Smooth muscle cell of the umbilical artery (primary cell): ENCODE measurements around the gene HBD. TPM values are rescaled to one million over a fixed set of nuclear protein-coding genes. Genes with fewer than 3 reads are reported as not detected.

Experiments
- total RNA-seq: library from RNA; depleted of rRNA; stranded (reverse); fragments of >200 nt; gene quantifications from 2 replicates; pipeline ENCODE4 v1.2.3, GENCODE V29; 2014

HBD gene
- not detected in 2 replicates for total RNA-seq

DNA sequence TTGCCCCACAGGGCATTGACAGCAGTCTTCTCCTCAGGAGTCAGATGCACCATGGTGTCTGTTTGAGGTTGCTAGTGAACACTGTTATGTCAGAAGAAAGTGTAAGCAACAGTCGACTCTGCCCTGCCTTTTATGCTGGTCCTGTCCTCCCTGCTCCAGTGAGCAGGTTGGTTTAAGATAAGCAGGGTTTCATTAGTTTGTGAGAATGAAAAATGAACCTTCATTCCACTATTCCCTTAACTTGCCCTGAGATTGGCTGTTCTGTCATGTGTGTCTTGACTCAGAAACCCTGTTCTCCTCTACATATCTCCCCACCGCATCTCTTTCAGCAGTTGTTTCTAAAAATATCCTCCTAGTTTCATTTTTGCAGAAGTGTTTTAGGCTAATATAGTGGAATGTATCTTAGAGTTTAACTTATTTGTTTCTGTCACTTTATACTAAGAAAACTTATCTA is at the start of gene HBD:
Gene HBD (minus strand): TSS at position 103 of the 454 bp plus-strand sequence. CDS start 50 bp downstream, at position 53.

DNA sequence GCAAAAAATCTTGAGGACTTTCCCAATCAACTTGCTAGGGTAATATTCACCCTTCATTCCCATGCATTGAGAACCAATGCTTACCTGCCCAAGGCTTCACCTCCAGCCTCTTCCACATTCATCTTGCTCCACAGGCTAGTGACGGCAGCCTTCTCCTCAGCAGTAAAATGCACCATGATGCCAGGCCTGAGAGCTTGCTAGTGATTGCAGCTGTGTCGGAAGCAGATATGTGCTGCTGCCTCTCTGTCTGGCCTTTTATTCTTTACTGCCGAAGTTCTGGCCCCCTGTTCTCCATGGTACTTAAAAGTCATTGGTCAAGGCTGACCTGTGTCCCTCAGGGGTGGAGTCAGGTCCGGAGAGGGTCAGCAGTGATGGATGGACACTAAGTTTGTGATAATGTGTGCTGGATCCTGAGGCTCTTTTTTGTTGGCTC is 35.4 kb upstream of the HBD start, which contains the start of gene HBE1:
Gene HBE1 (minus strand): TSS at position 231 of the 433 bp plus-strand sequence. CDS start 55 bp downstream, at position 176.

DNA sequence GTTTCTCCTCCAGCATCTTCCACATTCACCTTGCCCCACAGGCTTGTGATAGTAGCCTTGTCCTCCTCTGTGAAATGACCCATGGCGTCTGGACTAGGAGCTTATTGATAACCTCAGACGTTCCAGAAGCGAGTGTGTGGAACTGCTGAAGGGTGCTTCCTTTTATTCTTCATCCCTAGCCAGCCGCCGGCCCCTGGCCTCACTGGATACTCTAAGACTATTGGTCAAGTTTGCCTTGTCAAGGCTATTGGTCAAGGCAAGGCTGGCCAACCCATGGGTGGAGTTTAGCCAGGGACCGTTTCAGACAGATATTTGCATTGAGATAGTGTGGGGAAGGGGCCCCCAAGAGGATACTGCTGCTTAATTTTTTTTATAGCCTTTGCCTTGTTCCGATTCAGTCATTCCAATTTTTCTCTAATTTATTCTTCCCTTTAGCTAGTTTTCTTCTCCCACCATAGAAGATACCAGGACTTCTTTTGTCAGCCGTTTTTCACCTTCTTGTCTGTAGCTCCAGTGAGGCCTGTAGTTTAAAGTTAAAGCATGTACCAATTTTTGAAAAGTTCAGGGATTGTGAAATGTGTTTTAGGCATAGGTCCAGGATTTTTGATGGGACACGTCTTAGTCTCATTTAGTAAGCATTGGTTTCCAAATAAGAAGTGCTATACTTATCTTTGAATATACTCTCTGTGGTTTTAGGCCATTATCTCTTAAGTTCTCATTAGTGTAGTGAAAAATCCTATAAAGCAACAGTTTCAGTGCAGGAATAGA is 20.5 kb upstream of the HBD start, which contains the start of gene HBG2:
Gene HBG2 (minus strand): TSS at position 136 of the 768 bp plus-strand sequence. CDS start 53 bp downstream, at position 83.

DNA sequence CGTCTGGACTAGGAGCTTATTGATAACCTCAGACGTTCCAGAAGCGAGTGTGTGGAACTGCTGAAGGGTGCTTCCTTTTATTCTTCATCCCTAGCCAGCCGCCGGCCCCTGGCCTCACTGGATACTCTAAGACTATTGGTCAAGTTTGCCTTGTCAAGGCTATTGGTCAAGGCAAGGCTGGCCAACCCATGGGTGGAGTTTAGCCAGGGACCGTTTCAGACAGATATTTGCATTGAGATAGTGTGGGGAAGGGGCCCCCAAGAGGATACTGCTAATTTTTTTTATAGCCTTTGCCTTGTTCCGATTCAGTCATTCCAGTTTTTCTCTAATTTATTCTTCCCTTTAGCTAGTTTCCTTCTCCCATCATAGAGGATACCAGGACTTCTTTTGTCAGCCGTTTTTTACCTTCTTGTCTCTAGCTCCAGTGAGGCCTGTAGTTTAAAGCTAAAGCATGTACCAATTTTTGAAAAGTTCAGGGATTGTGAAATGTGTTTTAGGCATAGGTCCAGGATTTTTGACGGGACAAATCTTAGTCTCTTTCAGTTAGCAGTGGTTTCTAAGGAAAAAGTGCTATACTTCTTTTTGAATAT is 15.6 kb upstream of the HBD start, which contains the start of gene HBG1:
Gene HBG1 (minus strand): TSS at position 51 of the 590 bp plus-strand sequence. CDS start 53 bp downstream, outside the sequence.

DNA sequence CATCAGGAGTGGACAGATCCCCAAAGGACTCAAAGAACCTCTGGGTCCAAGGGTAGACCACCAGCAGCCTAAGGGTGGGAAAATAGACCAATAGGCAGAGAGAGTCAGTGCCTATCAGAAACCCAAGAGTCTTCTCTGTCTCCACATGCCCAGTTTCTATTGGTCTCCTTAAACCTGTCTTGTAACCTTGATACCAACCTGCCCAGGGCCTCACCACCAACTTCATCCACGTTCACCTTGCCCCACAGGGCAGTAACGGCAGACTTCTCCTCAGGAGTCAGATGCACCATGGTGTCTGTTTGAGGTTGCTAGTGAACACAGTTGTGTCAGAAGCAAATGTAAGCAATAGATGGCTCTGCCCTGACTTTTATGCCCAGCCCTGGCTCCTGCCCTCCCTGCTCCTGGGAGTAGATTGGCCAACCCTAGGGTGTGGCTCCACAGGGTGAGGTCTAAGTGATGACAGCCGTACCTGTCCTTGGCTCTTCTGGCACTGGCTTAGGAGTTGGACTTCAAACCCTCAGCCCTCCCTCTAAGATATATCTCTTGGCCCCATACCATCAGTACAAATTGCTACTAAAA is 7.5 kb downstream of the HBD start, which contains the start of gene HBB:
Gene HBB (minus strand): TSS at position 340 of the 579 bp plus-strand sequence. CDS start 50 bp downstream, at position 290.

DNA sequence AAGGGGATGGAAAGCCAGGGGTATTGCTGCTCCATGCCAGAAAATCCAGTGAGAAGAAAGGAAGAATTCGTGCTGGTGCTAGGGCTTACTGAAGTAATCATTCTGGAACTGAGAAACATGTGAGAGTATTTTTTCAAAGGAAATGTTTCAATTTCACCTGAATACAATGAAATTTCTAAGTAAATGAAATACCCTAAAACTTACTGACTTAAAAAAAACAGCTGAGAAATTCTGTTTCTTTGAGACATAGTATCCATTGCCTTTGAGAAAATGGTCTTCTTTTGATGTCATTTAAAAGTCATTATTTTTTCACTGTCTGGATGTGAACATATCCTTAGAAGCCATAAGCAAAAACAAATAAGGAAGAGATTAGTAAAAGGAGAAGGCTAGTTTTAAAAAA is 33.7 kb downstream of the HBD start, which contains the start of gene OR51V1:
Gene OR51V1 (minus strand): TSS at position 101 of the 400 bp plus-strand sequence. CDS start 0 bp downstream, at position 101.

Other genes starting within 250 kb of the HBD start
- gene OR51L1, start 239.6 kb downstream of the HBD start, total RNA-seq, result not detected in 2 replicates
- gene OR52J3, start 188.0 kb downstream of the HBD start, total RNA-seq, result 0.30 TPM in 1 of 2 replicates, not detected in the other
- not detected in 2 replicates for gene OR52E2, start 174.9 kb downstream of the HBD start, total RNA-seq
- not detected in 2 replicates for gene OR52E1, start 164.9 kb downstream of the HBD start, total RNA-seq
- gene OR52A5, start 96.1 kb downstream of the HBD start, total RNA-seq, result not detected in 2 replicates
- gene OR52A1, start 79.7 kb downstream of the HBD start, total RNA-seq, result not detected in 2 replicates
- not detected in 2 replicates for gene OR51V1, start 33.8 kb downstream of the HBD start, total RNA-seq
- gene HBB, start 7.4 kb downstream of the HBD start, total RNA-seq, result not detected in 2 replicates
- gene HBG1, start 15.4 kb upstream of the HBD start, total RNA-seq, result 0.37 TPM in 1 of 2 replicates, not detected in the other
- gene HBG2, start 20.3 kb upstream of the HBD start, total RNA-seq, result not detected in 2 replicates
- 0.23 TPM in 1 of 2 replicates, not detected in the other for gene HBE1, start 35.5 kb upstream of the HBD start, total RNA-seq
- not detected in 2 replicates for gene OR51B4, start 67.5 kb upstream of the HBD start, total RNA-seq
- not detected in 2 replicates for gene OR51B2, start 89.8 kb upstream of the HBD start, total RNA-seq
- gene OR51B5, start 109.0 kb upstream of the HBD start, total RNA-seq, result 0.09 and 0.30 TPM in 2 replicates
- not detected in 2 replicates for gene OR51B6, start 117.0 kb upstream of the HBD start, total RNA-seq
- not detected in 2 replicates for gene OR51M1, start 149.3 kb upstream of the HBD start, total RNA-seq
- gene OR51Q1, start 187.6 kb upstream of the HBD start, total RNA-seq, result not detected in 2 replicates
- gene OR51I1, start 207.0 kb upstream of the HBD start, total RNA-seq, result not detected in 2 replicates
- not detected in 2 replicates for gene OR51I2, start 214.8 kb upstream of the HBD start, total RNA-seq